Mucosa of rectum (tissue), 2 donors: ENCODE measurements around the gene KRTAP12-2.
"Not testable (repeated sequence)": the region's sequence is repeated elsewhere in the genome, so short reads cannot be mapped to it uniquely, and the experiment has no call there.

Source experiments
- H3K27ac ChIP-seq, 2 donors: one replicate each; pipeline ENCODE4 v1.7.0; 2013; ENCODE audit warnings: inconsistent platforms in 2 of 2, low read depth in 2 of 2, low read length in 2 of 2
- H3K27me3 ChIP-seq, 2 donors: one replicate each; pipeline ENCODE4 v1.7.0; 2013; ENCODE audit warnings: low read length in 2 of 2; ENCODE audit not compliant: control insufficient read depth in 2 of 2, insufficient read depth in 2 of 2
- H3K36me3 ChIP-seq, 2 donors: one replicate each; pipeline ENCODE4 v1.7.0; 2013; ENCODE audit warnings: low read length in 2 of 2; ENCODE audit not compliant: control insufficient read depth in 2 of 2, insufficient read depth in 2 of 2
- H3K4me1 ChIP-seq, 2 donors: one replicate each; pipeline ENCODE4 v1.7.0; 2013; ENCODE audit warnings: low read length in 2 of 2, mild to moderate bottlenecking in 1 of 2; ENCODE audit not compliant: control insufficient read depth in 2 of 2, insufficient read depth in 2 of 2
- H3K4me3 ChIP-seq, 2 donors: one replicate each; pipeline ENCODE4 v1.7.0; 2013; ENCODE audit warnings: low read length in 2 of 2
- H3K9ac ChIP-seq, 2 donors: one replicate each; pipeline ENCODE4 v1.7.0; 2013; ENCODE audit warnings: low read length in 2 of 2, low read depth in 1 of 2, mild to moderate bottlenecking in 1 of 2
- H3K9me3 ChIP-seq, 2 donors: one replicate each; pipeline ENCODE4 v1.7.0; 2013; ENCODE audit warnings: low read length in 2 of 2; ENCODE audit not compliant: control insufficient read depth in 2 of 2
- donor health status: healthy.
- donor health status: Normal muscosa, but diverticular disease.

Gene KRTAP12-2

DNA sequence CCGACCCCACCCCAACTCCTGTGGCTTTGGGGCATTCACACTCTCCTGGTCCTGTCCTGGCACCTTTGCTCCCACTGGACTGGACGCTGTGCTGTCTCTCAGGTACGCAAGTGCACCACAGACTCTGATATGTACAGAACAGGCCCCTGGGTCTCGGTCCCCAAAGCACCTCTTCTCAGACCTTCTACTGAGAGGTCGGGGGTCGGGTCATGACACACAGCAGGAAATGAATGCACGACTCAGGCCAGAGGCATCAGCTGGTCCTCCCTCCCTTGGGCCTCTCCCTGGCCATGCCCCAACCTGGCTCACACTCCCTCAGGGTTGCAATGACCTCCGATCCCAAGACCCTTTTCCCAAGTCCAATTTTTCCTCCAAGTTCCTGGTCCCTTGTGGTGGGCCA is 28.5 kb upstream of the KRTAP12-2 start:
- Histone ChIP-seq H3K27ac (no peak overlapping the region), H3K4me3 (no peak overlapping the region), H3K4me1 (no peaks in the 10 kb centered on the region), H3K9ac (no peak overlapping the region), H3K36me3 (no peaks in the 10 kb centered on the region), H3K27me3 (peaks cover 9 to 30% of the 10 kb centered on the region in 2 donors), H3K9me3 (peaks cover 0 to 2% of the 10 kb centered on the region in 2 donors)

DNA sequence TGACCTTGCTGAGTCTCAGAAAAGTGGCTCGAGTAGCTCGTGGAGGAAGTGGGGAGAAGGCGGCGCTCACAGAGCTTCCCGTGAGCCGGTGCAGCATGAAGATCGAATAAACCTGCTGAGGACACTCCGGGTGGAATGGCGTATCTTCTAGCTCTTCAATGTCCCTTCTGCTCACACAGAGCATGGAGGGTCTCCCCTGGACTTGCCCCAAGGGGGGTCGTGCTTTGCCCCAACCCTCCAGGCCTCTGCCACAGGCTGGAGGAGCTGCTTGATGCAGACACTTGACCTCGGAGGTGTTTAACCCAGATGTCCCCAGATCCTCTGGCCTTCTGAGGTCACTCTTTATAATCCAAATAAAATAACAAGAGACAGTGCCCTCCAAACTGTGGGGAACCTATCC is 28.0 kb upstream of the KRTAP12-2 start:
- peaks cover 0 to 2% of the 10 kb centered on the region in 2 donors for H3K9me3 ChIP-seq
- no peak overlapping the region for H3K27ac ChIP-seq
- H3K36me3 ChIP-seq = no peaks in the 10 kb centered on the region
- H3K27me3 ChIP-seq = peaks cover 6 to 27% of the 10 kb centered on the region in 2 donors
- H3K4me1 ChIP-seq = no peaks in the 10 kb centered on the region
- H3K4me3 ChIP-seq = no peak overlapping the region
- H3K9ac ChIP-seq = no peak overlapping the region

DNA sequence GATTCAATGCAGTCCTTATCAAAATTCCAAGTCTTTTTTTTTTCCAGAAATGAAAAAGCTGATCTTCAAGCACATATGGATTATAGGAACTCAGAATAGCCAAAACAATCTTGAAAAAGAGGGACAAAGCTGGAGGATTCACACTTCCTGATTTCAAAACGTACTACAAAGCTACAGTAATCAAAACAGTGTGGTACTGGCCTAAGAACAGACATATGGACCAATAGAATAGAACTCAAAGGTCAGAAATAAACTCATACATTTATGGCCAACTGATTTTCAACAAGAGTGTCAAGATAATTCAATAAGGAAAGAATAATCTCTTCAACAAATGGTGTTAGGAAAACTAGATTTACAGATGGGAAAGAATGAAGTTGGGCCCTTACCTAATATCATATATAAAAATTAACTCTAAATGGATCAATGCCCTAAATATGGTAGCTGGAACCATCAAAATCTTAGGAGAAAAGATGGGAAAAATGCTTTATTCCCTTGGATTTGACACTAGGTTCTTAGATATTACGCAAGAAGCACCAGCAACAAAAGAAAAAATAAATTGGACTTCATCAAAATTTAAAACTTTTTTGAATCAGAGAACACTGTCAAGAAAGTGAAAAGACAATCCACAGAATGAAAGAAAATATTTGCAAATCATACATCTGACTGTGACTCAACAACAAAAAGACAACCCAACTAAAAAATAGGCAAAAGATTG is 26.2 kb upstream of the KRTAP12-2 start:
- Histone ChIP-seq H3K4me3 (no peak overlapping the region), H3K4me1 (no peaks in the 10 kb centered on the region), H3K9me3 (peaks cover 0 to 2% of the 10 kb centered on the region in 2 donors), H3K9ac (no peak overlapping the region), H3K27me3 (peaks cover 4 to 20% of the 10 kb centered on the region in 2 donors), H3K36me3 (no peaks in the 10 kb centered on the region), H3K27ac (no peak overlapping the region)

DNA sequence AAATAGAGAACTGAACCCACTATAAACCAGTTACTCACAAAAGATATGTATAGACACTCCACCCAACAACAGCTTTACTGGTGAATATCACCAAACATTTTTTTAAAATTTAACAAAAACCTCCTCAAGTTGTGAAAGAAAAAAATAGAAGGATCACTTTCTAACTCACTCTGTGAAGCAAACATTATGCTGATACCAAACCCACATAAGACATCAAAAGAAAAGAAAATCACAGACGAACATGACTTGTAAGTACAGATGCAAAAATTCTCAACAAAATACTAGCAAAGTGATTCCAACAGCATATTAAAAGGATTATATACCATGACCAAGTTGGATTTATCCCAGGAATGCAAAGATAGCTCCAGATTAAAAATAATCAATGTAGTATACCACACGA is 25.0 kb upstream of the KRTAP12-2 start:
- H3K36me3 ChIP-seq = no peaks in the 10 kb centered on the region
- H3K9ac ChIP-seq = no peak overlapping the region
- peaks cover 5 to 9% of the 10 kb centered on the region in 2 donors for H3K27me3 ChIP-seq
- H3K4me1 ChIP-seq = no peaks in the 10 kb centered on the region
- peaks cover 0 to 2% of the 10 kb centered on the region in 2 donors for H3K9me3 ChIP-seq
- no peak overlapping the region for H3K27ac ChIP-seq
- H3K4me3 ChIP-seq = no peak overlapping the region

DNA sequence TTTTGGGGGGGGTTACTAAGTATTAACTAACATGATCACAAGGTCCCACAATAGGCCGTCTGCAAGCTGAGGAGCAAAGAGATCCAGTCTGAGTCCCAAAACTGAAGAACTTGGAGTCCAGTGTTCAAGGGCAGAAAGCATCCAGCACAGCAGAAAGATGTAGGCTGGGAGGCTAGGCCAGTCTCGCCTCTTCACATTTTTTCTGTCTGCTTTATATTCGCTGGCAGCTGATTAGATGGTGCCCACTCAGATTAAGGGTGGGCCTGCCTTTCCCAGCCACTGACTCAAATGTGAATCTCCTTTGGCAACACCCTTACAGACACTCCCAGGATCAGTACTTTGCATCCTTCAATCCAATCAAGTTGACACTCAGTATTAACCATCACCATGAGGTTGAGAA is 23.0 kb upstream of the KRTAP12-2 start:
- not testable (repeated sequence) for H3K9me3 ChIP-seq, H3K4me1 ChIP-seq, H3K4me3 ChIP-seq, H3K27ac ChIP-seq, H3K9ac ChIP-seq, H3K36me3 ChIP-seq, H3K27me3 ChIP-seq

DNA sequence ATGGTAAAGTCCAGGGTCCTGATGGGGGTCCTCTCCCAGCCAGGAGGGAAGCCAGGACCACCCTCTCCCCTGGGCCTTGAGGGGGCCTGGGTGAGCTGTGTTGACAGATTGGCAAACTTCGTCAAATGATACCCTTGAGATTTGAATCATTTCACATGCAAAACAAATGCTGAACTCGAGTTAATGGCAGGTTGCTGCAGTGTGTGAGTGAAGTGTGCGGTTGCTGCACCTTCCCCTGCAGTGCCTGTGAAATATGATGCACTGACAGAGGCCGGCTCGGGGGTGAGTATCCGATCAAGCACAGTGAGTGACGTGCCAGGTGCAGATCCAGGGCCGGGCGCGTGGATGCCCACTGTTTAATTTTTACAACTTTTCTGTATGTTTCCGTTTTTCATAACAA is 20.9 kb upstream of the KRTAP12-2 start:
- Histone ChIP-seq H3K36me3 (no peaks in the 10 kb centered on the region), H3K27ac (no peak overlapping the region), H3K9me3 (no peaks in the 10 kb centered on the region), H3K27me3 (peaks cover 4 to 6% of the 10 kb centered on the region in 2 donors), H3K9ac (no peak overlapping the region), H3K4me1 (no peaks in the 10 kb centered on the region), H3K4me3 (no peak overlapping the region)

DNA sequence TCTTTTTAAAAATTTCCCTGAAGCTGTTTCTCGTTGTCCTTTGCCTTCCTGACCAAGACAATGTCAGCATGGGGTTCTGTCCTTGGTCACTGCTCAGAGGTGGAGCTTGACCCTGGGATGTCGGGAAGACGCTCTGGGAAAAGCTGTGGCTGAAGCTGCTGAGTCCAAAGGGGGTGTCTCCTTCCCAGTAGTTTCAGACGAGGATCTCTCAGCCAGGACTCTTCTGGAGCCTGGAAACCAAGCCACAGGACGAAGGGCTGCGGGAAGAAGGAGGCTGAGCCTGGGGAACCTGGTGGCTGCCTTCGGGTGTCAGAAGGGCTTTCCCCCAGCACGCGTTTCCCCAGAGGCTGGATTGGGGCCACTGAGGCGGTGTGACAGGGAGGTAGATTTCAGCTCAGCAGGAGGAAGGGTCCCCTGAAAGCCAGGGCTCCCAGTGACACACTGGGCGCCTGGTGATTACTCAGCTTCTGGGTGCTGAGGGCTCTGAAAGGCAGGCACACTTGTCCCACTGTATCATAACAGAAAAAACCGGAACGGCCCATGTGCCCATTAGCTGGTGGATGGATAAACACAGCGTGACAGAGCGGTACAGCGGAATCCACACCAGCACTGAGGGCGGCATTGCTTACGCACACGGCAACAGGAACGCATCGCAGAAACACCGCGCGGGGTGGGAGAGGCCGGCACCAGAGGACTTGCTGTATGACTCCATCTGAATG is 20.3 kb upstream of the KRTAP12-2 start:
- Histone ChIP-seq H3K9me3 (no peaks in the 10 kb centered on the region), H3K27ac (no peak overlapping the region), H3K27me3 (peaks cover 4 to 6% of the 10 kb centered on the region in 2 donors), H3K4me3 (no peak overlapping the region), H3K4me1 (no peaks in the 10 kb centered on the region), H3K36me3 (no peaks in the 10 kb centered on the region), H3K9ac (no peak overlapping the region)

DNA sequence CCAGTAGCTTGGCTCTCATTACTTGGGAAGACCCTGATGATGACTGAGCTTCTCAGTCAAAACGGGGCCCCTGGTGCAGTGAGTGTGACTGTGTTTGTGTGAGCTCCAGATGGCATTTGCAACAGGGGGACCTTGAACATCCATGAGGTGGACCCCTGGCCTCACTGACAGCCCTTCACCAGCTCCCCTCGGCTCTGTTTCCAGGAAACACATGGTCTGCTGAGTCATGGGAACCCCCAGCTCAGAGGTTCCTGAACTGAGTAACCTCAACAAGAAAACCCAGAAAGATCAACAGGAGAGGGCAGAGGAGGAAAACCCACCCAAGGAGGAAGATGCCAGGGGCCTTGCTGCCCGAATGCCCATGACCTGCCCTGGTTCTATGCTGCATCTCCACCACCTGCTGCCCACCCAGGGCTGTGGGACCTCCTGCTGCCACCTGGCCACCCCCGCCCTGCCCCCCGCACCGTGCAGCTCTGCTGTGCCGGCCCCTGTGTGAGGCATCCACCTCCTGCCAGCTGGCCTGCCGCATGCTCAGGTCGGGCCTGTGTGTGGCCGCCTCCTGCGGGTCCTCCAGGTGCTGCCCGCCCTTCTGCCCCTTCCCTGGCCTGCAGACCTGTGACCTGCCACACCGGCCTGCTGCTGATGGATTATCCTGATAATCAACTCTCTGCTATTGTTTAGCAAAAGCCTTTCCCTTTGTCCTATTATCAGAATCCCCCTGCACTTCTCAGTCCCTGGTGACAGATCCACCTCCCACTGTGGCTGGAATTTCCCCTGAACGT is 19.5 kb upstream of the KRTAP12-2 start:
- Histone ChIP-seq H3K4me1 (no peaks in the 10 kb centered on the region), H3K9ac (no peak overlapping the region), H3K4me3 (no peak overlapping the region), H3K9me3 (no peaks in the 10 kb centered on the region), H3K27me3 (peaks cover 4 to 6% of the 10 kb centered on the region in 2 donors), H3K27ac (no peak overlapping the region), H3K36me3 (no peaks in the 10 kb centered on the region)

DNA sequence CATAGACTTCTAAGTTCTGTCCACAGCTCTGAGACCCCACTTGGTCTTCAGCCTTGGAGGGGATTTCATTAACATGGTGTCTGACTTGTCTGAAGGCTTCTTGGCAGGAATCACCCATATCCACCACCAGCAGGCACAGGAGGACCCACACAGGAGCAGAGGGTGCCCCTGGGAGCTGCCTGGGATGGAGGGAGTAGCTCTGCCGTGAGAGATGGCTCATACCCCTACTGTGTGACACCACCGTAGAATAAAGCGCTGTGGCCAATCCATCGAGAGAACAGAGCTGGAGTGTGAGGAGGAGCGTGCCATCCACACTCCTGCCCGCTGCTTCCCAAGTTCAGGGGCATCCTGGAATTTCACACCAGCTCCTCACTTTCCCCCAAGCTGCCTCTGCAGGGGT is 18.3 kb upstream of the KRTAP12-2 start:
- not testable (repeated sequence) for H3K27ac ChIP-seq, H3K36me3 ChIP-seq, H3K9ac ChIP-seq, H3K4me1 ChIP-seq, H3K4me3 ChIP-seq, H3K27me3 ChIP-seq, H3K9me3 ChIP-seq

DNA sequence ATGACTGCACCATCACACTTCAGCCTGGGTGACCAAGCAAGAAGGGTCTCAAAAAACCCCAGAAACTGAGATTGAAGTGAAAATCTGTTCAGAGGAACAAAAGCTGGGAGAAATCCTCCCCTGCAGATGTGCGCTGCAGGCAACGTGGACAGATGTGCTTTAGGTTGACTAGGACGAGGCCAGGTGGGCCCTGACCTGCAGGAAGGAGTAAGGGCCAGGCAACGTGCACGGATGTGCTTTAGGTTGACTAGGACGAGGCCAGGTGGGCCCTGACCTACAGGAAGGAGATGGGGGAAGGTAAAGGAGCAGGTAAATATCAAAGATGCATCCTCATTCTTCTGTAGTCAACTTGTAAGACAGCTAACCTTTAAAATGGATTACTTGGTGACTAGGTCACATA is 17.8 kb upstream of the KRTAP12-2 start:
- Histone ChIP-seq H3K4me1 (no peaks in the 10 kb centered on the region), H3K36me3 (no peaks in the 10 kb centered on the region), H3K9me3 (no peaks in the 10 kb centered on the region), H3K27ac (no peak overlapping the region), H3K9ac (no peak overlapping the region), H3K4me3 (no peak overlapping the region), H3K27me3 (peaks cover 0 to 5% of the 10 kb centered on the region in 2 donors)
